NCI-H2029 (cell line): ENCODE results near the gene GRID2IP.

ENCODE experiments used
- DNase-seq: peaks from one replicate; lab custom pipeline; 2025; lab: John Stamatoyannopoulos, UW

Gene GRID2IP

DNA sequence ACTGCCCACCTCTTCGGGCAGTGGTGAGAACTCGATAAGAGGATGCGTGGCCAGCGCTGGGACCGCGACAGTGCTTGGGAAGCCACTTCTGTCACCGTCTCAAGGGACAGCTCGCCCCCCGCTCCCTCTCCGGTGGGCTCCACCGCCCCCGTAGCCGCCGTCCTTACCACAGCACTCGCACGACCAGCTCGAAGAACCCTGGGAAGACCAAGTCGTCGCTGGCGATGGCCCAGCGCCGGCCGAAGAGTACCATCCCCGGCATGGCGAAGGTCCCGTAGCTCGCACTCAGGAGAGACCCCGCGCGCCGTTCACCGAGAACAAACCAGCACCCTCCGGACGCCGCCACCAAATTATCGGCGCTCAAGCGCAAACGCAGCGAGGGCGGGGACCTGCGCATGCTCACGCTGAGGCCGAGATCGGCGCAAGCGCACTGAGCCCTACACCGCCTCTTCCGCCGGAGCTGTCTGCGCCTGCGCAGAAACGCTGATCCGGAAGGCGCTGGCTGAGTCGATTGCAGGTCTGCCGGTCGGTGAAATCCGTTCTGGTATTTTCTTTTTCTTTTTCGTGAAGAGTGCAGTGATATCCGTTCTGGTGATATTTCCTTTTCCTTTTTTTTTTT is 103.6 kb downstream of the GRID2IP start, which contains the start of gene DAGLB:
Gene DAGLB (minus strand): TSS at position 374 of the 619 bp plus-strand sequence. CDS start 112 bp downstream, at position 262.
- peak; percentile 89 for DNase-seq
